GM19395 (cell line): ENCODE results near the gene RANBP10.
"Not testable (repeated sequence)": the region's sequence is repeated elsewhere in the genome, so short reads cannot be mapped to it uniquely, and the experiment has no call there.

Experiments used
- ATAC-seq: cut with Tn5 transposase; IDR thresholded peaks from one replicate; pipeline ENCODE4 v1.9.1; 2021; ENCODE audit warnings: mild to moderate bottlenecking, moderate library complexity; ENCODE audit not compliant: unreplicated experiment

The RANBP10 gene

GRCh38 chr16:67806428-67807147 is at the start of gene RANBP10, which contains the start of gene TSNAXIP1:
Gene RANBP10, minus strand, starts transcription at chr16:67806560. Its CDS starts 24 bp downstream, at chr16:67806536.
Gene TSNAXIP1, plus strand, starts transcription at chr16:67806889. Its CDS starts 261 bp downstream, at chr16:67807150.
- ATAC-seq, result peak; percentile 96

DNA sequence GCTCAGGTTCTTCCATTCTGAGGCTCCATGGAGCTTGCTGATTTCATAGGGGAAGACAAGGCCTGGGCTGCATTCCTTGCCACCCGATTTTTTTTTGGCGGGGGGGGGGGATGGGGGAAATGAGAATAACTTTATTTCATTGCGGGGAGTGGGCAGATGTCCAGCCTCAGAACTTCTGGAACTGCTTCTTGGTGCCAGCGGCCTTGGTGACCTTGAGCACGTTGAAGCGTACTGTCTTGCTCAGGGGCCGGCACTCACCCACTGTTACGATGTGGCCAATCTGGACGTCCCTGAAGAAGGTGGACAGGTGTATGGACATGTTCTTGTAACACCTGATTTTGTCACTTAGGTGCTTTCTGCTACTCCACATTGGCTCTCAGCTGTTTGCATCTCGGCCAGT is 49.4 kb upstream of the RANBP10 start:
- ATAC-seq, result no peak

GRCh38 chr16:67853670-67854069 is 47.3 kb upstream of the RANBP10 start:
- no peak for ATAC-seq

GRCh38 chr16:67848118-67848517 is 41.8 kb upstream of the RANBP10 start:
- no peak for ATAC-seq

DNA sequence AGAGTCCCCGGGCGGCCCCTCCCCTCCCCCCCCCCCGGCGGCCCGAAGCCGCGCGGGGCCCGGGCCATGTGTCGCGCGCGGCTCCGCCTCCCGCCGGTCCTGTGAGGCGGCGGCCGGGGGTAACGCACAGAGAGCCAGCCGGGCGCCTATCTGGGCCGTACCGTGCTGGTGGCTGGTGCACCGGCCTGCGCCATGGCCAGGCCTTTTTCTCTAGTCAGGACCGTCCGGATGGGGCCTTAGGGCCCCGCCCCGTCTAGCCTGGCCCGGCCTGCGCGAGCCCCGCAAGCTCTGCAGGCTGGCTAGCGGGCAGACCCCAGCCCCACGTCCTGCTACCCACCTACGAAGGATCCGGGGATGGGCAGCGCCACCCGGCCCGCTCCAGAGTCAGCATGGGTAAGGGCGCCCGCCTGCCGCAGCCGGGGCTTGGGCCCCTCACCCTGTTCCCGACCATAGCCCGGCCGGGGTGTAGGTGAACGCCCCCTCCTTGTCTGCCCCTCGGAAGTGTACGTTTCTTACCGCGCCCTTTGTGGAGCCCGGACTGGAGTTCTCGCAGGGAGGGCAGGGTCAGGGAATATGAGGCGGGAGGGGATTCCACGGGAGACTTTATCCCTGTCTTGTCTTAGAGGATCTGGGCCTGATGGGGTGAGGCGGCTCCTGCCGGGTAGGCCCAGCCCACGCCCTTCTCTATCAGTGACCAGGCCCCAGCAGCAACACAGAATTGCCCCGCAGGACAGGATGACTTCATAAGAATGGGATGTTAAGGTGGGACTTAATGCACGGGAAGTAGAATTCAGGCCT is 40.9 kb upstream of the RANBP10 start, which contains the start of gene CENPT:
CENPT (minus strand) TSS at position 630 of the 798 bp plus-strand sequence. CDS start 13,834 bp downstream, outside the sequence.
- peak; percentile 32 for ATAC-seq

DNA sequence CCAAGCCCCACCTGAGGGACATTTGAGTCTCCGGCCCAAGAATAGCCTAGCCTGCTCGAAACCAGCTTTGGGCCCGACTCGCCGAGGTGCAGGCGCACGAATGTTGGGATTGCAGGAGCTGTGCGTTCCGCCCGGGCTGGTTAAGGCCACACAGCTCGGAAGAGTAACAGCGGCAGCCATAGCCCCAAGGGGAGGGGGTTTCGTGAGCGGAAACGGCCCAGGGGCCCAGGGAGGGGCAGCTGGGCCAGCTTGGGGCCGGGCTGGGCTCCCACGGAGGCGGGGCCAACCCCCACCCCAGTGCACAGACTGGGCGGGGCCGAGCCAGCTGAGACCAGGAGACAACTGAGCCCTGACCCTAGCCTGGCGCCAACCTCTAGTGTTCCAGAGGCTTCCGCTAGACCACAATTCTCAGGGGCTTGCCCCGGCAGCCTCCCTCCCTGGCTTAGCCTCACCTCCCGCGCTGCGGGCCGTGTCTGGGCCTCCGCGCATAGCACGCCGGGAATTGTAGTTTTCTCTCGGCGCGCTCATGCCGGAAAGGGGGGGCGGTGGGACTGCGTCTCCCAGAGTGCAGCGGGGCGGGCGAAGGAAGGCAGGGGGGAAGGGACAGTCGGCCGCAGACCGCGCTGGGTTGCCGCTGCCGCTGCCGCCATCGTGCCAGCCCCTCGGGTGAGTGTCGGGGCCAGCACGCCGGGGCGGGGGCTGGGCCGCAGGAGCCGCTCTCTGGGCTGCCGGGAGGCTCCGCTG is 40.1 kb upstream of the RANBP10 start, which contains the start of gene NUTF2:
NUTF2 (plus strand) TSS at position 614 of the 744 bp plus-strand sequence. CDS start 18,198 bp downstream, outside the sequence.
- ATAC-seq, result peak; percentile 62

DNA sequence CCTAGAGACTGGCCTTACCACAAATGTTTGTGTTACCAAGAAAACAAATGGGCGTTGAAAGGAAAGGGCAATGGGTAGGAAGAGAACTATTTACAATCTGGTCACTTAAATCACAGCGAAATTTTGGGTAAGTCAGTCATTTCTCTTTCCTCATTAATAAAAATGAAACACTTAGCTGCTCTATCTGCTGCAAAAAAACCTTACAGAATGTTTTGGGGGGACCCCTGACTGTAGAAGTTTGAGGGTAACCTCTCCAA is 39.6 kb upstream of the RANBP10 start:
- no peak for ATAC-seq

GRCh38 chr16:67845291-67846062 is 39.1 kb upstream of the RANBP10 start:
- no peak for ATAC-seq

- no peak for ATAC-seq
These were observed 38.1 kb upstream of the RANBP10 start for GRCh38 chr16:67844497-67844896.

DNA sequence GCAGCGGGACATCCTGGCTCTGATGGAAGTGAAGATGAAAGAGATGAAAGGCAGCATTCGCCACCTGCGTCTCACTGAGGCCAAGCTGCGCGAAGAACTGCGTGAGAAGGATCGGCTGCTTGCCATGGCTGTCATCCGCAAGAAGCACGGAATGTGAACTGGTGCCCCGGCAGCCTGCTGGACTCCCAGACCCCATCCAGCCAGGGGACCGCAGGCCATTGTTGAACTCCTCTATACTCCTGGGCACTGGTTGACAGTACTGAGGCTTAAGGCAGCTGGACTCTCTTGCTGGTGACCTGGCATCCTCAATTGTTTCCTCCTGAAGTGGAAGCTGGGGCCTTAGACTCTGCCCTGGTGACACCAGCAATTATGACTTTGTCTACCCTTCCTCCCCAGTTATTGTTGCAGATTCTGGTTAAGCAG is 37.0 kb upstream of the RANBP10 start:
- no peak for ATAC-seq

GRCh38 chr16:67842509-67843342 is 36.4 kb upstream of the RANBP10 start:
- peak; percentile 9 for ATAC-seq

- ATAC-seq, result peak; percentile 53
These were observed 35.6 kb upstream of the RANBP10 start, which contains the start of gene THAP11 for GRCh38 chr16:67841816-67842508. Gene THAP11, plus strand, starts transcription at chr16:67842320. Its CDS starts 235 bp downstream, at chr16:67842555.

GRCh38 chr16:67841198-67841815 is 34.9 kb upstream of the RANBP10 start:
- ATAC-seq, result no peak

- ATAC-seq, result no peak
These were observed 31.5 kb upstream of the RANBP10 start for GRCh38 chr16:67837811-67838210.

DNA sequence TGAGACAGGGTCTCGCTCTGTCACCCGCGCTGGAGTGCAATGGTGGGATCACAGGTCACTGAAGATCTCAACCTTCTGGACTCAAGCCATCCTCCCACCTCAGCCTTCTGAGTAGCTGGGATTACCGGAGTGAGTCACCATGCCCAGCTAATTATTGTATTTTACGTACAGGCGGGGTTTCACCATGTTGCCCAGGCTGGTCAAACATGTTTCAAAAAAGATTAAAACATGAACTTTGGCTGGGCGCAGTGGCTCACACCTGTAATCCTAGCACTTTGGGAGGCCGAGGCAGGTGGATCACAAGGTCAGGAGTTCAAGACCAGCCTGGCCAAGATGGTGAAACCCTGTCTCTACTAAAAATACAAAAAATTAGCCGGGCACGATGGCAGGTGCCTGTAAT is 30.8 kb upstream of the RANBP10 start:
- not testable (repeated sequence) for ATAC-seq

GRCh38 chr16:67834242-67834614 is 27.9 kb upstream of the RANBP10 start:
- ATAC-seq, result no peak

- peak; percentile 97 for ATAC-seq
These were observed 27.3 kb upstream of the RANBP10 start for GRCh38 chr16:67833415-67834241.

GRCh38 chr16:67833030-67833414 is 26.7 kb upstream of the RANBP10 start:
- ATAC-seq, result no peak
